ENCODE results near the gene NPPB.

- TF ChIP-seq CTCF (IDR thresholded peaks at IDR 0.05) (no peak), MAX (CRISPR knock-in tag; IDR thresholded peaks at IDR 0.05) (no peak)
These were observed 48.1 kb upstream of the NPPB start for GRCh38 chr1:11906870-11907269.

Measured in WTC11 (cell line).